DMS53 treated with DMSO at 0.1 percent for 48 hours (cell line): ENCODE data around the gene DMXL1.
"Not testable (repeated sequence)": the region's sequence is repeated elsewhere in the genome, so short reads cannot be mapped to it uniquely, and the experiment has no call there.

ENCODE experiments used
- DNase-seq: peaks from one replicate; lab custom pipeline; 2025; ENCODE audit not compliant: unreplicated experiment; lab: John Stamatoyannopoulos, UW

DMXL1 gene

GRCh38 chr5:119191944-119192343, 121.1 kb downstream of the DMXL1 start:
- no peak for DNase-seq

- DNase-seq, result no peak
Measured at GRCh38 chr5:119200795-119201194, 129.9 kb downstream of the DMXL1 start.

GRCh38 chr5:119207105-119207504, 136.2 kb downstream of the DMXL1 start:
- DNase-seq, result no peak

GRCh38 chr5:119212026-119212425, 141.1 kb downstream of the DMXL1 start:
- DNase-seq, result no peak

GRCh38 chr5:119212676-119213075, 141.8 kb downstream of the DMXL1 start:
- DNase-seq, result no peak

GRCh38 chr5:119217183-119217582, 146.3 kb downstream of the DMXL1 start:
- DNase-seq, result no peak

GRCh38 chr5:119218830-119219782, 148.2 kb downstream of the DMXL1 start:
- no peak for DNase-seq

GRCh38 chr5:119220576-119221197, 149.8 kb downstream of the DMXL1 start:
- DNase-seq, result no peak

- no peak for DNase-seq
Measured at GRCh38 chr5:119221330-119221729, 150.4 kb downstream of the DMXL1 start.

GRCh38 chr5:119229950-119230349, 159.1 kb downstream of the DMXL1 start:
- DNase-seq, result no peak

GRCh38 chr5:119238265-119239118, 167.6 kb downstream of the DMXL1 start:
- DNase-seq, result no peak

GRCh38 chr5:119239119-119239417, 168.2 kb downstream of the DMXL1 start:
- no peak for DNase-seq

GRCh38 chr5:119239826-119240225, 168.9 kb downstream of the DMXL1 start:
- not testable (repeated sequence) for DNase-seq

- no peak for DNase-seq
Measured at GRCh38 chr5:119243888-119244287, 173.0 kb downstream of the DMXL1 start.

GRCh38 chr5:119250946-119251901, 180.3 kb downstream of the DMXL1 start:
- no peak for DNase-seq

- peak; percentile 20 for DNase-seq
Measured at GRCh38 chr5:119255571-119256356, 184.9 kb downstream of the DMXL1 start.

- DNase-seq, result no peak
Measured at GRCh38 chr5:119257613-119258012, 186.7 kb downstream of the DMXL1 start.

- no peak for DNase-seq
Measured at GRCh38 chr5:119263639-119264038, 192.8 kb downstream of the DMXL1 start.

- DNase-seq, result no peak
Measured at GRCh38 chr5:119264186-119264585, 193.3 kb downstream of the DMXL1 start.

GRCh38 chr5:119267958-119268386, 197.1 kb downstream of the DMXL1 start:
- peak; percentile 89 for DNase-seq
